Kidney (tissue), 14 donors: ENCODE results near the gene SPRED3. TPM values are rescaled to one million over a fixed set of nuclear protein-coding genes. Genes with fewer than 3 reads are reported as not detected.

Source experiments
- DNase-seq, 5 donors: peaks; one replicate each; pipeline ENCODE4 v3.0.0-alpha.2; 2013 to 2020
- FAIRE-seq: peaks from 2 replicates; lab custom pipeline; 2012; peaks lifted over from hg19 to GRCh38; lab: Jason Lieb, UNC
- H3K27ac ChIP-seq, 2 donors: one replicate each; pipeline ENCODE4 v1.7.0; 2013; ENCODE audit warnings: low read depth in 2 of 2, low read length in 2 of 2, inconsistent platforms in 1 of 2
- H3K27me3 ChIP-seq: one replicate; pipeline ENCODE4 v1.7.1; 2013; ENCODE audit warnings: low read length, inconsistent platforms; ENCODE audit not compliant: control insufficient read depth, insufficient read depth
- H3K36me3 ChIP-seq, 3 donors: one replicate each; pipeline versions ENCODE4 v1.7.0 to v1.7.1; 2013; ENCODE audit warnings: low read length in 3 of 3, control low read depth in 1 of 3, inconsistent platforms in 1 of 3; ENCODE audit not compliant: insufficient read depth in 3 of 3, control insufficient read depth in 2 of 3
- H3K4me1 ChIP-seq, 3 donors: one replicate each; pipeline versions ENCODE4 v1.7.0 to v1.7.1; 2013; ENCODE audit warnings: low read length in 3 of 3, inconsistent platforms in 1 of 3, low read depth in 1 of 3; ENCODE audit not compliant: control insufficient read depth in 2 of 3, insufficient read depth in 2 of 3
- H3K4me3 ChIP-seq, 3 donors: one replicate each; pipeline versions ENCODE4 v1.7.0 to v1.8.1; 2013; ENCODE audit warnings: low read length in 3 of 3, control low read depth in 1 of 3, inconsistent platforms in 1 of 3
- H3K9ac ChIP-seq, 3 donors: one replicate each; pipeline versions ENCODE4 v1.7.0 to v1.7.1; 2013; ENCODE audit warnings: low read length in 3 of 3, control low read depth in 1 of 3, inconsistent platforms in 1 of 3
- H3K9me3 ChIP-seq, 3 donors: one replicate each; pipeline versions ENCODE4 v1.7.0 to v1.7.1; 2013; ENCODE audit warnings: low read length in 3 of 3, control low read depth in 1 of 3, inconsistent platforms in 1 of 3; ENCODE audit not compliant: control insufficient read depth in 2 of 3, insufficient read depth in 1 of 3
- intact Hi-C: fragments of 100-400 bp; cut with DNase I; formaldehyde crosslinking; loops from one replicate; pipeline ENCODE4 v1.11.1; 2022
- polyA plus RNA-seq: library from polyadenylated mRNA; stranded (reverse); fragments of 350-450 nt; fragmentation: Illumina TruSeq; extraction: RNeasy Lipid Tissue Mini Kit (QIAGEN cat#74804); gene quantifications from one replicate; pipeline ENCODE4 v1.2.3, GENCODE V29; 2014; ENCODE audit warnings: low read depth, low replicate concordance; ENCODE audit not compliant: insufficient read depth
- total RNA-seq: library from RNA; stranded (reverse); fragmentation: NEBNext Ultra II Directional; extraction: Animal tissue kit (Norgen Biotek cat#: 25700); gene quantifications from one replicate; pipeline ENCODE4 v1.2.1, GENCODE V29; 2021
- TF ChIP-seq, protein P1 (sequence below): IDR thresholded peaks from 3 replicates; pipeline ENCODE4 v1.5.1; 2012; ENCODE audit warnings: mild to moderate bottlenecking, moderate library complexity, borderline replicate concordance; ENCODE audit not compliant: insufficient read depth; ENCODE audit errors: extremely low read depth
- donor health status: control.
- donor health status: control.
- donor health status: control.
- donor health status: control.
- donor health status: control.
- donor health status: DM: yes; HTN: yes; CAD: no.
- donor health status: Normal renal cell carcinoma (clear cell type).

Gene SPRED3
- total and polyA plus RNA-seq, 2 donors from 2014 or later = 0.17 to 8.7 TPM

DNA sequence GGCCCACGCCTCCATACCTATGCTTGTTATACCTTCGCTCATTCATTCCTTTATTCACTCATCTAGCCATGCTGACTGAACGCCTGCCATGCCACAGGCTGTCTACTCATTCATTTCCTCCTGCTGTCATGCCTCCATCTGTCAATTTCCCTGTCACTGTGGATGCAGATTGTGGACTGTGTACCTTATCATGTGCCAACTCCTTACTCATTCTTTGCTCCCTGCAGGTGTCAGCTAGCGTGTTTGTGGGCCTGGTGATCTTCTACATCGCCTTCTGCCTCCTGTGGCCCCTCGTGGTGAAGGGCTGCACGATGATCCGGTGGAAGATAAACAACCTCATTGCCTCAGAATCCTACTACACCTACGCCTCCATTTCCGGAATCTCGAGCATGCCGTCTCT lies 18.2 kb upstream of the SPRED3 start:
- intact Hi-C loops = no loop called here
- H3K4me3 ChIP-seq = no peak overlapping the region
- no peak overlapping the region for H3K9ac ChIP-seq
- no peak for FAIRE-seq
- H3K4me1 ChIP-seq = peaks cover 0 to 2% (median under 1%) of the 10 kb centered on the region in 3 donors
- H3K36me3 ChIP-seq = no peaks in the 10 kb centered on the region
- no peaks in the 10 kb centered on the region for H3K27me3 ChIP-seq
- H3K9me3 ChIP-seq = no peaks in the 10 kb centered on the region
- TF ChIP-seq, protein P1, sequence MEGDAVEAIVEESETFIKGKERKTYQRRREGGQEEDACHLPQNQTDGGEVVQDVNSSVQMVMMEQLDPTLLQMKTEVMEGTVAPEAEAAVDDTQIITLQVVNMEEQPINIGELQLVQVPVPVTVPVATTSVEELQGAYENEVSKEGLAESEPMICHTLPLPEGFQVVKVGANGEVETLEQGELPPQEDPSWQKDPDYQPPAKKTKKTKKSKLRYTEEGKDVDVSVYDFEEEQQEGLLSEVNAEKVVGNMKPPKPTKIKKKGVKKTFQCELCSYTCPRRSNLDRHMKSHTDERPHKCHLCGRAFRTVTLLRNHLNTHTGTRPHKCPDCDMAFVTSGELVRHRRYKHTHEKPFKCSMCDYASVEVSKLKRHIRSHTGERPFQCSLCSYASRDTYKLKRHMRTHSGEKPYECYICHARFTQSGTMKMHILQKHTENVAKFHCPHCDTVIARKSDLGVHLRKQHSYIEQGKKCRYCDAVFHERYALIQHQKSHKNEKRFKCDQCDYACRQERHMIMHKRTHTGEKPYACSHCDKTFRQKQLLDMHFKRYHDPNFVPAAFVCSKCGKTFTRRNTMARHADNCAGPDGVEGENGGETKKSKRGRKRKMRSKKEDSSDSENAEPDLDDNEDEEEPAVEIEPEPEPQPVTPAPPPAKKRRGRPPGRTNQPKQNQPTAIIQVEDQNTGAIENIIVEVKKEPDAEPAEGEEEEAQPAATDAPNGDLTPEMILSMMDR = no peak
- H3K27ac ChIP-seq = no peak overlapping the region
- DNase-seq = no peak

DNA sequence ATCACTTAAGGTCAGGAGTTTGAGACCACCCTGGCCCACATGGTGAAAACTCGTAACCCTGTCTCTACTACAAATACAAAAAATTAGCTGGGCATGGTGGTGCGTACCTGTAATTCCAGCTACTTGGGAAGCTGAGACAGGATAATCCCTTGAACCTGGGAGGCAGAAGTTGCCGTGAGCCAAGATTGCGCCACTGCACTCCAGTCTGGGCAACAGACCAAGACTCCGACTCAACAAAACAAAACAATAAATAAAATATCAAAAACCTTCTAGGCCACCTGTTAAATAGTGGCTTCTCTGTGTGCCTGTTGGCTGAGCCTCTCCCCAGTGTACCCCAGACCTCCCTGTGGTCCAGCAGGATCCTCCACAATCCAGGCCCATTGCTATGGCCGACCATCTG lies 17.4 kb upstream of the SPRED3 start:
- Histone ChIP-seq H3K27me3 (no peaks in the 10 kb centered on the region), H3K4me3 (no peak overlapping the region), H3K4me1 (peaks cover 0 to 9% (median 8%) of the 10 kb centered on the region in 3 donors), H3K27ac (no peak overlapping the region), H3K9ac (no peak overlapping the region), H3K9me3 (no peaks in the 10 kb centered on the region), H3K36me3 (no peaks in the 10 kb centered on the region)
- FAIRE-seq = no peak
- TF ChIP-seq, protein P1 = no peak
- no peak for DNase-seq
- intact Hi-C loops = no loop called here

DNA sequence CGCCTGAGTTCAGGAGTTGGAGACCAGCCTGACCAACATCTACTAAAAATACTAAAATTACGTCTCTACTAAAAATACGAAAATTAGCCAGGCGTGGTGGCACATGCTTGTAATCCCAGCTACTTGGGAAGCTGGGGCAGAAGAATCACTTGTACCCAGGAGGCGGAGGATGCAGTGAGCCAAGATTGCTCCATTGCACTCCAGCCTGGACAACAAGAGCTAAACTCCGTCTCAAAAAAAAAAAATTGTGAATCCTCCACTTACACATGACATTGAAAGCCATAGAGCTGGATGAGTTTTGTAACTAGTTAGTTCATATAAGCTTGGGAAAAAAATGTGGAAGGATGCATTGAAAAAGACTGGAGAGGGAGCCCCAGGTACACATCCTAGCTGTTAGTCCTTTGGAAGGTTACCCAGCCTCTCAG lies 14.6 kb upstream of the SPRED3 start:
- intact Hi-C loops = no loop called here
- Histone ChIP-seq H3K36me3 (peaks cover 0 to 7% (median 0%) of the 10 kb centered on the region in 3 donors), H3K27me3 (no peaks in the 10 kb centered on the region), H3K4me3 (peak overlapping the region; percentile 55 to 90 (median 71)), H3K4me1 (peaks cover 0 to 13% (median 12%) of the 10 kb centered on the region in 3 donors), H3K9ac (peak overlapping the region in 2 of 3 donors; percentile 40 to 55), H3K27ac (peak overlapping the region; percentile 84 to 88), H3K9me3 (no peaks in the 10 kb centered on the region)
- peak in 2 of 5 donors; percentile 47 to 63 for DNase-seq
- FAIRE-seq = no peak
- TF ChIP-seq, protein P1 = no peak
